BE2C (cell line): ENCODE data around the gene EPHA10. TPM values are rescaled to one million over a fixed set of nuclear protein-coding genes. Genes with fewer than 3 reads are reported as not detected.

Experiments used
- DNase-seq: peaks from one replicate; pipeline ENCODE4 v3.0.0-alpha.2; 2020
- H3K27me3 ChIP-seq: fragments of 250-450 bp; sonication (Bioruptor Pico); 2 replicates; pipeline ENCODE4 v1.5.1; 2020; ENCODE audit warnings: mild to moderate bottlenecking
- H3K36me3 ChIP-seq: fragments of 250-450 bp; sonication (Bioruptor Pico); 2 replicates; pipeline ENCODE4 v1.5.1; 2020; ENCODE audit warnings: mild to moderate bottlenecking
- H3K4me1 ChIP-seq: fragments of 250-450 bp; sonication (Bioruptor Pico); 2 replicates; pipeline ENCODE4 v1.5.1; 2020
- H3K4me3 ChIP-seq: 2 replicates; pipeline ENCODE4 v1.5.1; 2011; ENCODE audit warnings: low read depth, low read length
- H3K9me3 ChIP-seq: fragments of 250-450 bp; sonication (Bioruptor Pico); 2 replicates; pipeline ENCODE4 v1.5.1; 2020
- polyA plus RNA-seq: library from polyadenylated mRNA; unstranded; fragments of >200 nt; gene quantifications from one replicate; pipeline ENCODE4 v1.2.1, GENCODE V29; 2012; ENCODE audit warnings: low read depth, missing spikeins; ENCODE audit not compliant: insufficient read length, insufficient read depth
- TF ChIP-seq, protein P1 (sequence below): IDR thresholded peaks from 2 replicates; pipeline ENCODE4 v1.5.1; 2012; ENCODE audit warnings: mild to moderate bottlenecking, low read depth, low read length

EPHA10 gene
- polyA plus RNA-seq: not detected

DNA sequence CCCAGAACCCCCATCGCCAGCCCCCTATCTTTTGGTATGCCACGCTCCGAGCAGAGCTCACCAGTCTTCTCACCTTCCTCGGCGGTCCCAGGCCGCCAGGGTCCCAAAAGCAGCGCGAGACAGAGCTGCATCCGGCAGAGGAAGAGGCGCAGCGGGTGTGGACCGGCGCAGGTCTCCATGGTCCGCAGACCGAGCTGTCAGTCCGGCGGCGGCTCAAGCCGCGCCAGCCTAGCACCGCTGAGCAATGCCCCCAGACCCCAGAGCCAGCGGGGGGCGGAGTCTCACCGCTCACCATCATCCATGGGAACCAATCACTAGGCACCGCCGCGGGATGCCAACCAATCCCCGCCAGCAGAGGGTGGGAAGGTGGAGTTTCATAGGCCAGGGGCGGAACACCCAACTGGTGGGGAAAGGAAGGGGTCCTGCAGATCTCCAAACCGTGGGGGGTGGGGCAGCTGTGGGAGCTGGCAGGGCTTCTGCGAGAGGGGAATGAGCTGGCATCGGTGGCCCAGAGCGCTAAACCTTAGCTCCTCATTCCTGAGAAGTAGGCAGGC lies at the start of gene EPHA10:
Gene EPHA10, minus strand, starts transcription at position 233 of the 554 bp plus-strand sequence. Its CDS starts 54 bp downstream, at position 179.
- H3K27me3 ChIP-seq: peaks cover 42% of the 10 kb centered on the region
- H3K36me3 ChIP-seq: no peaks in the 10 kb centered on the region
- no peaks in the 10 kb centered on the region for H3K9me3 ChIP-seq
- no peaks in the 10 kb centered on the region for H3K4me1 ChIP-seq
- H3K4me3 ChIP-seq: peak within 1 kb of the TSS; percentile 66
- peak; percentile 90 for DNase-seq
- TF ChIP-seq, protein P1, sequence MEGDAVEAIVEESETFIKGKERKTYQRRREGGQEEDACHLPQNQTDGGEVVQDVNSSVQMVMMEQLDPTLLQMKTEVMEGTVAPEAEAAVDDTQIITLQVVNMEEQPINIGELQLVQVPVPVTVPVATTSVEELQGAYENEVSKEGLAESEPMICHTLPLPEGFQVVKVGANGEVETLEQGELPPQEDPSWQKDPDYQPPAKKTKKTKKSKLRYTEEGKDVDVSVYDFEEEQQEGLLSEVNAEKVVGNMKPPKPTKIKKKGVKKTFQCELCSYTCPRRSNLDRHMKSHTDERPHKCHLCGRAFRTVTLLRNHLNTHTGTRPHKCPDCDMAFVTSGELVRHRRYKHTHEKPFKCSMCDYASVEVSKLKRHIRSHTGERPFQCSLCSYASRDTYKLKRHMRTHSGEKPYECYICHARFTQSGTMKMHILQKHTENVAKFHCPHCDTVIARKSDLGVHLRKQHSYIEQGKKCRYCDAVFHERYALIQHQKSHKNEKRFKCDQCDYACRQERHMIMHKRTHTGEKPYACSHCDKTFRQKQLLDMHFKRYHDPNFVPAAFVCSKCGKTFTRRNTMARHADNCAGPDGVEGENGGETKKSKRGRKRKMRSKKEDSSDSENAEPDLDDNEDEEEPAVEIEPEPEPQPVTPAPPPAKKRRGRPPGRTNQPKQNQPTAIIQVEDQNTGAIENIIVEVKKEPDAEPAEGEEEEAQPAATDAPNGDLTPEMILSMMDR: no peak

DNA sequence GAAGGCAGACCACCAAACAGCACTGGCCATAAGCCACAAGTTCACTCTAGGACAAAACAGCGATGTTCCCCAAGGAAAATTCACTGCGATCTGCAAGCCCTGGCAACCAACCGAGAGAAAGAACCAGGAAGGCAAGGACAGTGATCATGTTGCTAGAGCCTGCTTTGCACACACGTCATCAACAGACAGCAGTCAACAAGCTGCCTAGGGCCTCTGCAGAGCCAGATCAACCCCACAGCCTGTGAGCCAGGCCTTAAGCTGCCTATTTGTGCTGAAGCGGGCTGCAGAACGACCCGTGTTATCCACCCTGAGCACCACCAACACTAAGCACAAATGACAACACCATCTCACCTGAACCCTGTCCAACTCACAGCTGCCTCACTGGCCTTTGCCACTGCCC lies 49.3 kb upstream of the EPHA10 start:
- H3K4me3 ChIP-seq: no peak overlapping the region
- TF ChIP-seq, protein P1: no peak
- H3K27me3 ChIP-seq: no peaks in the 10 kb centered on the region
- no peak for DNase-seq
- no peaks in the 10 kb centered on the region for H3K4me1 ChIP-seq
- no peaks in the 10 kb centered on the region for H3K9me3 ChIP-seq
- no peaks in the 10 kb centered on the region for H3K36me3 ChIP-seq

DNA sequence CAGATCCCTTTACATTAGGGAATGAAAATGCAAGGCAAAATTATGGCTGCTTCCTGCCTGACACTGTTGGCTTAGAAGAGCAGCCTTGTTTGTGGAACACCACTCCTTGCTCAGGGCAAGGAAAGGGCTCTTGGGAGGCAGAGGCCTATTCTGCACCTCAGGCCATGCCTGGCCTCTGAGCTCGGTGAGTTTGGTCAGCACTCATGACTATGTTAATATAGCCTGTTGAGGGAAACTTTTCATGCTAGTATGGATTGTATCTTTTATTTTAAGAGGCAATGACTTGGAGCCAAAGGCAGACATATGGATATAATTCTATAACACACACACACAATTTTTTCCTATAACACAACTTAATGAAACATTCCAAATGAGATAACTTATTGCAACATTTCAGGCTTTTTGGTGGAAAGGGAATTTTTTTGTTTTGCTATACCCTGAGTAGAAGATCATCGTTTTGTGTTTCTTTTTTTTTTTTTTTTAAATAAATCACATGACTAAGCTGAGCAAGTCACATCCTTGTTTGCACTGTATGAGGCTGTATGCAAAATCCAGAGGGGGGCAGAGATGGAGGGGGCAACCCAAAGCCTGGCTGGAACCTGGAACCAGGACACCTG lies 48.7 kb upstream of the EPHA10 start:
- TF ChIP-seq, protein P1: no peak
- Histone ChIP-seq H3K9me3 (no peaks in the 10 kb centered on the region), H3K36me3 (no peaks in the 10 kb centered on the region), H3K27me3 (no peaks in the 10 kb centered on the region), H3K4me3 (no peak overlapping the region), H3K4me1 (no peaks in the 10 kb centered on the region)
- DNase-seq: no peak

DNA sequence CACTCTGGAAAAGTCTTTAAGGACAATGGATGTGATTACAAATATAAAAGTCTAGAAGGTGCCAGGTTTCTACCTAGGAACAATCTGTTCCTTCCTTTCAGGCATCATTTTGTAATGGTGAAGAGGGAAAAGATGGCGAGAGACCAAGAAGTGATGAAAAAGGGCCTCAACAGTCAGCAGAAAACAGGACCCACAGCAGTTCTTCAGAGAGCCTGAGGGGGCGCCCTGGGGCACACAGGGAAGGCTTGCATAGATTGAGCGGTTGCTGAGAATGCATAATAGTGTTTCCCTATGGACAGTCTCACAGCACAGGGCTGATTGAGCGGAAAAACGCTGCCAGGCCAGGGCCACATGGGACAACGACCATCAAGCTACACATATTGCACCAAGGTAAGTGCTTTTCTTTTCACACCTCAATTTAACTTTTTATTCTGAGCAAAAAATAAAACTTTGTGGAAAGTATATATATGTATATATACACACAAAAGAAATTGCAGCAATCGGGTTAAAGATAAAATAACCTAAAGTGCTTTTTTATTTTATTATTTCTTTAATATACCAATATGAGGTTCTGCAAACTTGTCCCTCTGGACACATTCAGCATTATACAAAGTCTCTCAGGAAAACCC lies 46.2 kb upstream of the EPHA10 start:
- Histone ChIP-seq H3K4me1 (no peaks in the 10 kb centered on the region), H3K4me3 (no peak overlapping the region), H3K36me3 (peaks cover 6% of the 10 kb centered on the region; the same call in 1 of the 2 replicates), H3K9me3 (no peaks in the 10 kb centered on the region), H3K27me3 (no peaks in the 10 kb centered on the region)
- TF ChIP-seq, protein P1: peak; percentile 79
- peak; percentile 71 for DNase-seq

DNA sequence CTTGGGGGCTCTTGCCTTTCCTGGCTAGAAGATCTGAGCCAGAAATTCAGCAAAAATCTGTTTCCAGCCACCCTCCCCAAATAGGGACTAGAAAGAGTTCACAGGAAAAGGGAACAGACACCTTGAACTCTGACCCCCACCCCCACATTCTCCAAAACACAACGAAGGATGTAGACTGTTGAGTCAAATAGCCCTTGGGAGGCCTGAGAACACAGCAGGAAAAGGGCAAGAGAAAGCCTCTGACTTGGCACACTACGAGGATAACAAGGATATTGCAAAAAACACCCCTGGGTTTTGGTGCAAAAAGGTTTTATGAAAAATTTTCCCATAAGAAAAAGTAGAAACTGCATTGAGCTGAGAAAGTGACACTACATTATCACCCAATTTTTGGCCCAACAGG lies 45.0 kb upstream of the EPHA10 start:
- Histone ChIP-seq H3K27me3 (no peaks in the 10 kb centered on the region), H3K9me3 (no peaks in the 10 kb centered on the region), H3K4me3 (no peak overlapping the region), H3K36me3 (peaks cover 18% of the 10 kb centered on the region), H3K4me1 (no peaks in the 10 kb centered on the region)
- DNase-seq: no peak
- TF ChIP-seq, protein P1: no peak
